Gastrocnemius medialis (tissue), 4 donors: Measurements from ENCODE around the gene MAPK8IP3.

Source experiments
- POLR2A ChIP-seq, 2 donors: fragments of 450-650 bp; IDR thresholded peaks; one replicate each; pipeline ENCODE4 v1.6.1; 2017; ENCODE audit warnings: antibody characterized with exemption in 2 of 2, mild to moderate bottlenecking in 2 of 2, moderate library complexity in 2 of 2
- TF ChIP-seq, protein P1 (sequence below), 5 experiments: fragments of 450-650 bp in 3 of 5; fragments of 200-600 bp in 2 of 5; sonication (generic) in 2 of 5; IDR thresholded peaks in 4 of 5; conservative IDR thresholded peaks in 1 of 5; 1 replicate in 4 of 5; 2 replicates in 1 of 5; pipeline ENCODE4 v1.5.1; 2016 to 2019; ENCODE audit warnings: antibody characterized with exemption in 5 of 5, mild to moderate bottlenecking in 3 of 5, moderate library complexity in 3 of 5

DNA sequence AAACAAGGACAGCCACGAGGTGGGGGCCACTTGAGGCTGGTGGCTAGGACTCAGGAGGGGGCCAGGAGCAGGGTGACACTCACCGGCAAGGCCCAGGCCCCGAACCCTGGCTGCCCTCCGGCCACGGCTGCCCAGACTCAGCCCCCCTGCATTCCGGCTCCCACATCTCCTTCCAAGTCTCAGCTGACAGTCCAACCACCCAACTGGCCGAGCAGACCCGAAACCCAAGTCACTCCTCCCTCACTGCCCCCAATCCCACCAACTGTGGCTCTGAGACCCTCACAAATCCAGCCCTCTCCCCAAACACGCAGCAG is 111.2 kb downstream of the MAPK8IP3 start:
- TF ChIP-seq, protein P1, sequence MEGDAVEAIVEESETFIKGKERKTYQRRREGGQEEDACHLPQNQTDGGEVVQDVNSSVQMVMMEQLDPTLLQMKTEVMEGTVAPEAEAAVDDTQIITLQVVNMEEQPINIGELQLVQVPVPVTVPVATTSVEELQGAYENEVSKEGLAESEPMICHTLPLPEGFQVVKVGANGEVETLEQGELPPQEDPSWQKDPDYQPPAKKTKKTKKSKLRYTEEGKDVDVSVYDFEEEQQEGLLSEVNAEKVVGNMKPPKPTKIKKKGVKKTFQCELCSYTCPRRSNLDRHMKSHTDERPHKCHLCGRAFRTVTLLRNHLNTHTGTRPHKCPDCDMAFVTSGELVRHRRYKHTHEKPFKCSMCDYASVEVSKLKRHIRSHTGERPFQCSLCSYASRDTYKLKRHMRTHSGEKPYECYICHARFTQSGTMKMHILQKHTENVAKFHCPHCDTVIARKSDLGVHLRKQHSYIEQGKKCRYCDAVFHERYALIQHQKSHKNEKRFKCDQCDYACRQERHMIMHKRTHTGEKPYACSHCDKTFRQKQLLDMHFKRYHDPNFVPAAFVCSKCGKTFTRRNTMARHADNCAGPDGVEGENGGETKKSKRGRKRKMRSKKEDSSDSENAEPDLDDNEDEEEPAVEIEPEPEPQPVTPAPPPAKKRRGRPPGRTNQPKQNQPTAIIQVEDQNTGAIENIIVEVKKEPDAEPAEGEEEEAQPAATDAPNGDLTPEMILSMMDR (IDR thresholded peaks at IDR 0.05 in 4 of 5, conservative IDR thresholded peaks at IDR 0.05 in 1 of 5): no peak
- TF ChIP-seq POLR2A (IDR thresholded peaks at IDR 0.05): no peak
